ENCODE data around the gene TMEM123. TPM values are rescaled to one million over a fixed set of nuclear protein-coding genes. Genes with fewer than 3 reads are reported as not detected.

The TMEM123 gene
- total and polyA plus RNA-seq, 2 donors (not counting 1 experiment from before 2014, with no cell fraction given), result 36.7 to 422 TPM

DNA sequence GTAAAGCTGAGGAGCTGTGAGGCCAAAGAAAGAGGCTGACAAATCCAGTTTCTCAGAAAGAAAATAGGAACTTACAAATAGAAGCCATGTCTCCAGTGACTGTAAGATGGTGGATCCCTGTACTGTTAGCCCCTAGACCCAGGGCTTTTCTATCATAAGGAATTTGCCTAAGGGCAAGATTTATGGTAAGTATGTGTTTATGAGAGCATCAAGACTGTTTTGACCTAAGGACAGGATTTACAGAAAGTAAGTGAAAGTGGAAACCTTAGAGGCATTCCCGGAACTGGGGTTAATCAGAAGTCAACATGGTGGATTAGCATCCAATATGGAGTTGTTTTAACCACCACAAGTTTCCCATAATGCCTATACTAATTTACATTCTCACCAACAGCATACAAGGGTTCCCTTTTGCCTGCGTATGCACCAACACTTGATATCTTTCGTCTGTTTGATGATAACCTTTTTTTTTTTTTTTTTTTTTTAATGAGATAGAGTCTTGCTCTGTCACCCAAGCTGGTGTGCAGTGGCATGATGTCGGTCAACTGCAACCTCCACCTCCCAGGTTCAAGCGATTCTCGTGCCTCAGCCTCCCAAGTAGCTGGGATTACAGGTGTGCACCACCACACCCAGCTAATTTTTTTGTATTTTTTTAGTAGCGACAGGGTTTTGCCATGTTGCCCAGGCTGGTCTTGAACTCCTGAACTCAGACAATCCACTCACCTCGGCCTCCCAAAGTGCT is 65.4 kb downstream of the TMEM123 start:
- Mint-ChIP-seq H3K9me3 (ENCODE audit: insufficient read depth) (no peaks in the 10 kb centered on the region), H3K27me3 (no peaks in the 10 kb centered on the region), H3K4me3 (no peak overlapping the region), H3K4me1 (peaks cover 7% of the 10 kb centered on the region), H3K27ac (no peak overlapping the region)
- DNase-seq (no peak), ATAC-seq (ENCODE audit: low read depth) (no peak)
- intact Hi-C loops (cut with micrococcal nuclease), result no loop called here
- CTCF ChIA-PET, result interaction anchor here (0.9 kb wide), 1 partner anchor 109 kb away, joined by 3 read pairs; no protein-coding TSS in a partner anchor
- Histone ChIP-seq H2AFZ (ENCODE audit: insufficient read depth, low read depth, low read length, poor library complexity, severe bottlenecking) (no peak overlapping the region), H3K9me3 (ENCODE audit: control extremely low read depth in 1 of 3, control insufficient read depth in 2 of 3, insufficient read depth in 1 of 3, low read length in 2 of 3) (no peaks in the 10 kb centered on the region), H3K4me3 (ENCODE audit: control extremely low read depth in 1 of 5, extremely low read depth in 1 of 5, insufficient read depth in 1 of 5, low read depth in 2 of 5, low read length in 4 of 5) (no peak overlapping the region), H3K79me2 (ENCODE audit: control insufficient read depth, insufficient read depth, low read length) (peaks cover 11% of the 10 kb centered on the region), H3K27me3 (replicated peaks in 1 of 4; ENCODE audit: control extremely low read depth in 1 of 4, control insufficient read depth in 3 of 4, insufficient read depth in 4 of 4, low read length in 3 of 4) (no peaks in the 10 kb centered on the region), H3K9ac (ENCODE audit: low read length) (no peak overlapping the region), H3K4me1 (ENCODE audit: control insufficient read depth in 2 of 2, insufficient read depth in 2 of 2, low read length in 2 of 2) (no peaks in the 10 kb centered on the region), H3K4me2 (replicated peaks; ENCODE audit: low read depth, low read length, poor library complexity, severe bottlenecking) (no peak overlapping the region), H3K36me3 (replicated peaks in 1 of 2; ENCODE audit: control extremely low read depth in 1 of 2, control insufficient read depth in 1 of 2, extremely low read depth in 1 of 2, insufficient read depth in 2 of 2, low read length in 1 of 2) (peaks cover 5 to 11% of the 10 kb centered on the region in 2 experiments), H4K20me1 (ENCODE audit: control insufficient read depth, insufficient read depth, low read length, poor library complexity, severe bottlenecking) (no peaks in the 10 kb centered on the region), H3K27ac (ENCODE audit: low read length in 2 of 2) (no peak overlapping the region)
- POLR2A ChIA-PET, result no interaction called here
- WGBS (ENCODE audit: insufficient coverage), result no CpG with 5 or more reads among the region's 8 CpGs
- TF ChIP-seq EZH2 (IDR thresholded peaks at IDR 0.05; ENCODE audit: borderline replicate concordance, insufficient read depth, low read depth, low read length, poor library complexity, severe bottlenecking), result no peak
- TF ChIP-seq, protein P1, sequence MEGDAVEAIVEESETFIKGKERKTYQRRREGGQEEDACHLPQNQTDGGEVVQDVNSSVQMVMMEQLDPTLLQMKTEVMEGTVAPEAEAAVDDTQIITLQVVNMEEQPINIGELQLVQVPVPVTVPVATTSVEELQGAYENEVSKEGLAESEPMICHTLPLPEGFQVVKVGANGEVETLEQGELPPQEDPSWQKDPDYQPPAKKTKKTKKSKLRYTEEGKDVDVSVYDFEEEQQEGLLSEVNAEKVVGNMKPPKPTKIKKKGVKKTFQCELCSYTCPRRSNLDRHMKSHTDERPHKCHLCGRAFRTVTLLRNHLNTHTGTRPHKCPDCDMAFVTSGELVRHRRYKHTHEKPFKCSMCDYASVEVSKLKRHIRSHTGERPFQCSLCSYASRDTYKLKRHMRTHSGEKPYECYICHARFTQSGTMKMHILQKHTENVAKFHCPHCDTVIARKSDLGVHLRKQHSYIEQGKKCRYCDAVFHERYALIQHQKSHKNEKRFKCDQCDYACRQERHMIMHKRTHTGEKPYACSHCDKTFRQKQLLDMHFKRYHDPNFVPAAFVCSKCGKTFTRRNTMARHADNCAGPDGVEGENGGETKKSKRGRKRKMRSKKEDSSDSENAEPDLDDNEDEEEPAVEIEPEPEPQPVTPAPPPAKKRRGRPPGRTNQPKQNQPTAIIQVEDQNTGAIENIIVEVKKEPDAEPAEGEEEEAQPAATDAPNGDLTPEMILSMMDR (IDR thresholded peaks at IDR 0.05), result no peak

DNA sequence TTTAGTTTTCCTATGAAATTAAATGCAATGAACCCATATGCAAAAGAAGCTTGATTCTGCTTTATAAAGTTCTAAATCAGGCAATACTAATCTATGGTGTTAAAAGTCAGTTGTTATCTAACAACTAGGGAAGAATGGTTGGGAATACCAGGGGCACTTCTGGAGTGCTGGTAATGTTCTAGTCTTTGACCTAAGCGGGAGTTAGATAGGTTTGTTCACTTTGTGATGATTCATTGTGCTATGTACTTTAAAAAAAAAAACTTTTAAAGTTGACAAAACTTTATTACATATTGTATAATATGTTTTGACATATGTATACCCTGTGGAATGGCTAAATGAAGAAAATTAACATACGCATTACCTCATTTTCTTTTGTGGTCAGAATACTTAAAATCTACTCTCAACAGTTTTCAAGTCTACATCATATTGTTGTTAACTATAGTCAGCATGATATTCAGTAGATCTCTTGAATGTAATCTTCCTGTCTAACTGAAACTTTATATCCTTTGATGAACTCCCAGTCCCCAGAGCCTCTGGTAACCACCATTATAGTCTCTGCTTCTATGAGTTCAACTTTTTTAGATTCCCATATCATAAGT is 66.3 kb downstream of the TMEM123 start:
- H3K4me1 Mint-ChIP-seq, result peaks cover 7% of the 10 kb centered on the region
- WGBS (ENCODE audit: insufficient coverage), result no CpG with 5 or more reads among the region's 2 CpGs
- Histone ChIP-seq H2AFZ (ENCODE audit: insufficient read depth, low read depth, low read length, poor library complexity, severe bottlenecking) (no peak overlapping the region), H3K27me3 (replicated peaks in 1 of 4; ENCODE audit: control extremely low read depth in 1 of 4, control insufficient read depth in 3 of 4, insufficient read depth in 4 of 4, low read length in 3 of 4) (no peaks in the 10 kb centered on the region), H3K9me3 (ENCODE audit: control extremely low read depth in 1 of 3, control insufficient read depth in 2 of 3, insufficient read depth in 1 of 3, low read length in 2 of 3) (no peaks in the 10 kb centered on the region), H3K79me2 (ENCODE audit: control insufficient read depth, insufficient read depth, low read length) (peaks cover 5% of the 10 kb centered on the region), H3K36me3 (replicated peaks in 1 of 2; ENCODE audit: control extremely low read depth in 1 of 2, control insufficient read depth in 1 of 2, extremely low read depth in 1 of 2, insufficient read depth in 2 of 2, low read length in 1 of 2) (peaks cover 5 to 8% of the 10 kb centered on the region in 2 experiments), H3K27ac (ENCODE audit: low read length in 2 of 2) (no peak overlapping the region), H3K4me1 (ENCODE audit: control insufficient read depth in 2 of 2, insufficient read depth in 2 of 2, low read length in 2 of 2) (no peaks in the 10 kb centered on the region), H3K4me3 (ENCODE audit: control extremely low read depth in 1 of 5, extremely low read depth in 1 of 5, insufficient read depth in 1 of 5, low read depth in 2 of 5, low read length in 4 of 5) (no peak overlapping the region), H4K20me1 (ENCODE audit: control insufficient read depth, insufficient read depth, low read length, poor library complexity, severe bottlenecking) (no peaks in the 10 kb centered on the region), H3K4me2 (replicated peaks; ENCODE audit: low read depth, low read length, poor library complexity, severe bottlenecking) (no peak overlapping the region), H3K9ac (ENCODE audit: low read length) (no peak overlapping the region)
- CTCF ChIA-PET, result no interaction called here
- H3K27ac Mint-ChIP-seq, result no peak overlapping the region
- no peak for DNase-seq
- H3K27me3 Mint-ChIP-seq, result no peaks in the 10 kb centered on the region
- H3K9me3 Mint-ChIP-seq (ENCODE audit: insufficient read depth), result no peaks in the 10 kb centered on the region
- TF ChIP-seq EZH2 (IDR thresholded peaks at IDR 0.05; ENCODE audit: borderline replicate concordance, insufficient read depth, low read depth, low read length, poor library complexity, severe bottlenecking), result no peak
- TF ChIP-seq, protein P1 (IDR thresholded peaks at IDR 0.05), result no peak
- ATAC-seq (ENCODE audit: low read depth), result no peak
- H3K4me3 Mint-ChIP-seq, result no peak overlapping the region
- POLR2A ChIA-PET, result no interaction called here
- intact Hi-C loops (cut with micrococcal nuclease), result no loop called here

All from B cell (primary cell).